Immature natural killer cell (primary cell): ENCODE data around the gene RASL10A. TPM values are rescaled to one million over a fixed set of nuclear protein-coding genes. Genes with fewer than 3 reads are reported as not detected.

Experiments used
- DNase-seq, 3 donors: peaks; one replicate each; pipeline ENCODE4 v3.0.0; 2022; ENCODE audit warnings: mixed read lengths in 1 of 3
- H3K27ac Mint-ChIP-seq, 6 donors: one replicate each; pipeline ENCODE4 v1.8.0; 2020; ENCODE audit warnings: mixed read lengths in 6 of 6, mild to moderate bottlenecking in 5 of 6, inconsistent platforms in 4 of 6, moderate library complexity in 3 of 6
- H3K27me3 Mint-ChIP-seq, 3 donors: one replicate each; pipeline ENCODE4 v1.8.0; 2020 to 2021; ENCODE audit warnings: low read depth in 3 of 3, mild to moderate bottlenecking in 3 of 3, mixed read lengths in 3 of 3, moderate library complexity in 3 of 3, inconsistent platforms in 1 of 3
- H3K36me3 Mint-ChIP-seq, 3 donors: one replicate each; pipeline ENCODE4 v1.8.0; 2020; ENCODE audit warnings: mixed read lengths in 3 of 3, inconsistent platforms in 2 of 3, mild to moderate bottlenecking in 2 of 3
- H3K4me1 Mint-ChIP-seq, 2 donors: one replicate each; pipeline ENCODE4 v1.8.0; 2020; ENCODE audit warnings: inconsistent platforms in 2 of 2, mild to moderate bottlenecking in 2 of 2, mixed read lengths in 2 of 2, moderate library complexity in 1 of 2
- H3K4me3 Mint-ChIP-seq, 5 donors: one replicate each; pipeline ENCODE4 v1.8.0; 2020; ENCODE audit warnings: mild to moderate bottlenecking in 5 of 5, mixed read lengths in 5 of 5, inconsistent platforms in 3 of 5, moderate library complexity in 3 of 5
- H3K9me3 Mint-ChIP-seq, 6 donors: one replicate each; pipeline ENCODE4 v1.8.0; 2020; ENCODE audit warnings: mild to moderate bottlenecking in 6 of 6, mixed read lengths in 6 of 6, inconsistent platforms in 4 of 6, moderate library complexity in 3 of 6
- polyA plus RNA-seq, 3 donors: library from polyadenylated mRNA; unstranded; fragments of 300-500 nt; fragmentation: Illumina TruSeq; gene quantifications; one replicate each; pipeline ENCODE4 v1.2.3, GENCODE V29; 2021

Gene RASL10A
- polyA plus RNA-seq, 3 donors from 2014 or later: not detected

GRCh38 chr22:29334148-29334547 is 18.7 kb upstream of the RASL10A start:
- H3K4me1 Mint-ChIP-seq: no peaks in the 10 kb centered on the region
- H3K27me3 Mint-ChIP-seq: peaks cover 0 to 4% (median 2%) of the 10 kb centered on the region in 3 donors
- no peak overlapping the region for H3K4me3 Mint-ChIP-seq
- no peak for DNase-seq
- peaks cover 0 to 21% (median 7%) of the 10 kb centered on the region in 3 donors for H3K36me3 Mint-ChIP-seq
- H3K9me3 Mint-ChIP-seq: no peaks in the 10 kb centered on the region
- H3K27ac Mint-ChIP-seq: no peak overlapping the region

DNA sequence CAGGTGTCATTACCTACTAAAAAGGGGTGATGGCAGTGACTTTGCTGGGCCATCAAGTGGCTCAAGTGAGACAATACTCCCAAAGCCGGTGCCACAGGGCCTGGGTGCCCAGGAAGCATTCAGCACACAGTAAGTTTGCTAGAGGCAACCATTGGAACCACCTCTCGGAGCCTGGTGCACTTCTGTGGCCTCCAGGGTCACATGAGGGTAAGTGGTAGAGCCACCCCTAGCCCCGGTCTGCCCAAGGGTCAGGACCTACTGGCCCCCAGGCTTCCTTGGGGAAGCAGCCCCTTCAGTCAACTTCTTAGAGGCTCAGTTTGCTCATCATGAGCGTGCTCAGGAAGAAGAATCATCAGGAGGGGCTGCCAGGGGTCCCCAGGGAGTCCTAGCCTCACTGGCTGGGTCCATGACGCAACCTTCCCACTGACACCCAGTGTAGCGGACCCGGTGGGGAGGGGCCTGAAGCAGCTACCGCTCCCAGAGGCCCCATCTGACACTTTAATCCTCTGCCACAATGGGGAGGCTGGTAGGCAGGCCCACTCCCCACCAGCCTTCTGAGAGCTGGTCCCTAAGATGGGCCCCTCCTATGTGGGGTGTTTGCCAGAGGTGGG is 17.5 kb upstream of the RASL10A start:
- Mint-ChIP-seq H3K27me3 (peaks cover 0 to 4% (median 0%) of the 10 kb centered on the region in 3 donors), H3K27ac (no peak overlapping the region), H3K4me1 (no peaks in the 10 kb centered on the region), H3K4me3 (no peak overlapping the region), H3K36me3 (peaks cover 0 to 9% (median 3%) of the 10 kb centered on the region in 3 donors), H3K9me3 (no peaks in the 10 kb centered on the region)
- DNase-seq: no peak

DNA sequence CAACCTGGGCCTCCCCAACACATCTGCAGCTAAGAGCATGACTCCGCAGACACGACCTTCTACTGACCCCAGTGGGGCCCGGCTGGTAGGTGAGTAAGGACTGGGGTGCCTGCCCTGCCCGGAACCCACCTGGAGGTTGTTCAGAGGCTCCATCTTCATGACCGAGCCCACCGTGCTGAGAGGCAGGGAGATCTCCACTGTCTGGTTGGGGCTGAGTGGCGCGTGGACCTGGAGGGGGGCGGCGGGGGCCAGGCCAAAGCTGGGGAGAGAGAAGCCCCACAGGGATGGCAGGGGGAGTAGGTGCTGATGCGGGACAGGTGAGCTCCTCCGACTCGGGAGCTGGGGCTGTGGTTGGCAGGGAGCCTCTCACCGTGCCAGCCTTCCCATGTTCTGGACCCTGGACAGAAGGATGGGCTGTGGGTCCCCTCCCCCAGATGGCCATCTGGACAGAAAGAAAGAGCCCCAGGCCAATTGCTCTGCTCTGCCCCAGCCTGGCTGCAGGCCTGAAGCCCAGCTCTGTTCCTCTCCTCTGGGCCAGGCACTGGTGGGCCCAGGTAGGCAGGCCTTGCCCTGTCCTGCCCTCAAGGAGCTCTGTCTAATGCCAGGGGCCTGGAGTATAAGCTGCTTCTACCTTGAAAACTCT is 16.3 kb upstream of the RASL10A start:
- Mint-ChIP-seq H3K9me3 (no peaks in the 10 kb centered on the region), H3K27ac (no peak overlapping the region), H3K4me3 (no peak overlapping the region), H3K27me3 (peaks cover 0 to 4% (median 1%) of the 10 kb centered on the region in 3 donors), H3K36me3 (peaks cover 0 to 10% (median 3%) of the 10 kb centered on the region in 3 donors), H3K4me1 (no peaks in the 10 kb centered on the region)
- no peak for DNase-seq

GRCh38 chr22:29331213-29331612 is 15.7 kb upstream of the RASL10A start:
- Mint-ChIP-seq H3K36me3 (peaks cover 0 to 7% (median 3%) of the 10 kb centered on the region in 3 donors), H3K27me3 (peaks cover 0 to 4% (median 1%) of the 10 kb centered on the region in 3 donors), H3K4me1 (no peaks in the 10 kb centered on the region), H3K9me3 (no peaks in the 10 kb centered on the region), H3K27ac (no peak overlapping the region), H3K4me3 (no peak overlapping the region)
- no peak for DNase-seq

- DNase-seq: no peak
- no peaks in the 10 kb centered on the region for H3K9me3 Mint-ChIP-seq
- peaks cover 0 to 4% (median 1%) of the 10 kb centered on the region in 3 donors for H3K27me3 Mint-ChIP-seq
- H3K4me3 Mint-ChIP-seq: no peak overlapping the region
- H3K36me3 Mint-ChIP-seq: peaks cover 0 to 3% (median 3%) of the 10 kb centered on the region in 3 donors
- peak overlapping the region in 1 of 6 donors; percentile 46 for H3K27ac Mint-ChIP-seq
- H3K4me1 Mint-ChIP-seq: no peaks in the 10 kb centered on the region
Measured at GRCh38 chr22:29330753-29331152, 15.3 kb upstream of the RASL10A start.

GRCh38 chr22:29330291-29330690 is 14.8 kb upstream of the RASL10A start:
- Mint-ChIP-seq H3K27me3 (peaks cover 0 to 4% (median 1%) of the 10 kb centered on the region in 3 donors), H3K9me3 (no peaks in the 10 kb centered on the region), H3K27ac (peak overlapping the region in 1 of 6 donors; percentile 46), H3K36me3 (peaks cover 0 to 3% (median 3%) of the 10 kb centered on the region in 3 donors), H3K4me3 (no peak overlapping the region), H3K4me1 (no peaks in the 10 kb centered on the region)
- DNase-seq: no peak

GRCh38 chr22:29329581-29329980 is 14.1 kb upstream of the RASL10A start:
- Mint-ChIP-seq H3K27ac (peak overlapping the region in 1 of 6 donors; percentile 25), H3K27me3 (peaks cover 0 to 4% (median 1%) of the 10 kb centered on the region in 3 donors), H3K4me1 (no peaks in the 10 kb centered on the region), H3K4me3 (no peak overlapping the region), H3K36me3 (peaks cover 0 to 3% (median 3%) of the 10 kb centered on the region in 3 donors), H3K9me3 (no peaks in the 10 kb centered on the region)
- no peak for DNase-seq

- H3K27ac Mint-ChIP-seq: peak overlapping the region in 1 of 6 donors; percentile 25
- H3K27me3 Mint-ChIP-seq: peaks cover 0 to 2% (median 1%) of the 10 kb centered on the region in 3 donors
- no peaks in the 10 kb centered on the region for H3K9me3 Mint-ChIP-seq
- no peak overlapping the region for H3K4me3 Mint-ChIP-seq
- peaks cover 1 to 3% (median 3%) of the 10 kb centered on the region in 3 donors for H3K36me3 Mint-ChIP-seq
- no peak for DNase-seq
- no peaks in the 10 kb centered on the region for H3K4me1 Mint-ChIP-seq
Measured at GRCh38 chr22:29328566-29329500, 13.3 kb upstream of the RASL10A start.

DNA sequence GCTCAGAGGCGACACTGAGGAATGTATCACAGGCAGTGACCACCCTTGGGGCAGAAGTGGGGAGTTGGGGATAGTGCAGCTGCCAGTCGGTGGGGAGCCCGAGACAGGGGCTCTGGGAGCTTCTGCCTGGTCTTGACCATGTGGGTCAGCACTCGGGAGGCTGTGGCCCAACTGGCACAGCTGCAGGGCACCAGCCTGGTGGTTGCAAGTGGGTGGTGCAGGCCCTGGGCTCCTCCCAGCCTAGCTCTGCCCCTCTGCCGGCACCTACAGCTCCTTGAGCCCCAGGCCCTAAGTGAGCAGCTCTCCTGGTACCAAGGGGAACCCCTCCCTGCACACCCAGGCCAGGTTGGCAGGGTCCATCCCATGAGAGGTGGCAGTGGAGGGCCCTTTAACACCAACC is 12.6 kb upstream of the RASL10A start:
- Mint-ChIP-seq H3K27me3 (peaks cover 0 to 2% (median 1%) of the 10 kb centered on the region in 3 donors), H3K27ac (no peak overlapping the region), H3K4me1 (no peaks in the 10 kb centered on the region), H3K4me3 (no peak overlapping the region), H3K36me3 (peaks cover 3 to 6% (median 4%) of the 10 kb centered on the region in 3 donors), H3K9me3 (no peaks in the 10 kb centered on the region)
- DNase-seq: no peak

- peaks cover 3 to 6% (median 4%) of the 10 kb centered on the region in 3 donors for H3K36me3 Mint-ChIP-seq
- H3K4me3 Mint-ChIP-seq: no peak overlapping the region
- no peak overlapping the region for H3K27ac Mint-ChIP-seq
- peaks cover 0 to 2% (median 1%) of the 10 kb centered on the region in 3 donors for H3K27me3 Mint-ChIP-seq
- no peaks in the 10 kb centered on the region for H3K9me3 Mint-ChIP-seq
- DNase-seq: no peak
- H3K4me1 Mint-ChIP-seq: no peaks in the 10 kb centered on the region
Measured at GRCh38 chr22:29327089-29327764, 11.7 kb upstream of the RASL10A start.

DNA sequence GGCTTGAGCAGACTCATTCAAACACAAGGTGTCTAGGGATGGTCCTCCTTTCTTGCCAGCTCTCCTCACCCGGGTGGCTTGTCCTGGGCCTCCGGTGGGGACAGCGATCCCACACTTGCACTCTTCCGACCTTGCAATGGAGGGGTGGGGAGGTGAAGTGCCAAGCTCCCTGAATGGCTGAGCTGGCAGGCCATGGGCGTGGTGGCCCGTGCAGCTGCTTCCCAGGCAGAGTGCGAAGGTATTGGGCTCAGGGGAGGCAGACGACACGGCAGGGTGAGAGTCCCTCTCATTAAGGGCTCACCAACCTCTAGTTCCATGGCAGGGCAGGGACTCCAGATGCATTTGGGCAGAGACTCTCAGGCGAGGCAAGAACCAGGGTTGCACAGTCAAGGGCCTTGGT is 11.0 kb upstream of the RASL10A start:
- Mint-ChIP-seq H3K4me3 (no peak overlapping the region), H3K36me3 (peaks cover 3 to 6% (median 4%) of the 10 kb centered on the region in 3 donors), H3K9me3 (no peaks in the 10 kb centered on the region), H3K27me3 (peaks cover 0 to 2% (median 1%) of the 10 kb centered on the region in 3 donors), H3K4me1 (no peaks in the 10 kb centered on the region), H3K27ac (peak overlapping the region in 1 of 6 donors; percentile 30)
- no peak for DNase-seq

- H3K4me1 Mint-ChIP-seq: no peaks in the 10 kb centered on the region
- H3K9me3 Mint-ChIP-seq: peaks cover 0 to 1% (median 0%) of the 10 kb centered on the region in 6 donors
- DNase-seq: no peak
- H3K4me3 Mint-ChIP-seq: no peak overlapping the region
- no peak overlapping the region for H3K27ac Mint-ChIP-seq
- H3K36me3 Mint-ChIP-seq: peaks cover 3 to 6% (median 4%) of the 10 kb centered on the region in 3 donors
- peaks cover 0 to 2% (median 1%) of the 10 kb centered on the region in 3 donors for H3K27me3 Mint-ChIP-seq
Measured at GRCh38 chr22:29325785-29326315, 10.4 kb upstream of the RASL10A start.

DNA sequence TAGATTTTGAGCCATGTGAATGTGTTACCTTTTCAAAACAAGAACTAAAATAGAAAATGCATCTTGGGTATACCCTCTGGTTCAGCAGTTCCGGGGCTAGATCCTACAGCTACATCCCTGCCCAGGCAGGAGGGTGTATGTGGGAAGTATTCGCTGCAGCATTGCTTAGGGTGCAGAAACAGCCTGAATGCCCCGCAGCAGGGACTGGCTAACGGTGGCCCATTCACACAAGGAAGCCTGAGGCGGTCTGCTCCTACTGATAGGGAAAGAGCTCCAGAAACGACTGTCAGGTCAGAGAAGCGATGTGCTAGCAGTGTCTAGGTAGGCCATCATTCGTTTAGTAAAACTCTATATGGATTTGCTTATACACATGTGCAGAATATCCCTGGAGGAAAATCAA is 9.9 kb upstream of the RASL10A start:
- H3K4me1 Mint-ChIP-seq: no peaks in the 10 kb centered on the region
- no peak overlapping the region for H3K4me3 Mint-ChIP-seq
- H3K27me3 Mint-ChIP-seq: peaks cover 0 to 2% (median 1%) of the 10 kb centered on the region in 3 donors
- no peak for DNase-seq
- H3K36me3 Mint-ChIP-seq: peaks cover 3 to 6% (median 4%) of the 10 kb centered on the region in 3 donors
- peak overlapping the region in 1 of 6 donors; percentile 24 for H3K27ac Mint-ChIP-seq
- H3K9me3 Mint-ChIP-seq: peaks cover 0 to 1% (median 0%) of the 10 kb centered on the region in 6 donors
